ENCODE data around the gene CCNY. TPM values are rescaled to one million over a fixed set of nuclear protein-coding genes. Genes with fewer than 3 reads are reported as not detected.
"Not testable (repeated sequence)": the region's sequence is repeated elsewhere in the genome, so short reads cannot be mapped to it uniquely, and the experiment has no call there.

Gene CCNY
- 55.3 and 61.5 TPM in 2 replicates for total RNA-seq

DNA sequence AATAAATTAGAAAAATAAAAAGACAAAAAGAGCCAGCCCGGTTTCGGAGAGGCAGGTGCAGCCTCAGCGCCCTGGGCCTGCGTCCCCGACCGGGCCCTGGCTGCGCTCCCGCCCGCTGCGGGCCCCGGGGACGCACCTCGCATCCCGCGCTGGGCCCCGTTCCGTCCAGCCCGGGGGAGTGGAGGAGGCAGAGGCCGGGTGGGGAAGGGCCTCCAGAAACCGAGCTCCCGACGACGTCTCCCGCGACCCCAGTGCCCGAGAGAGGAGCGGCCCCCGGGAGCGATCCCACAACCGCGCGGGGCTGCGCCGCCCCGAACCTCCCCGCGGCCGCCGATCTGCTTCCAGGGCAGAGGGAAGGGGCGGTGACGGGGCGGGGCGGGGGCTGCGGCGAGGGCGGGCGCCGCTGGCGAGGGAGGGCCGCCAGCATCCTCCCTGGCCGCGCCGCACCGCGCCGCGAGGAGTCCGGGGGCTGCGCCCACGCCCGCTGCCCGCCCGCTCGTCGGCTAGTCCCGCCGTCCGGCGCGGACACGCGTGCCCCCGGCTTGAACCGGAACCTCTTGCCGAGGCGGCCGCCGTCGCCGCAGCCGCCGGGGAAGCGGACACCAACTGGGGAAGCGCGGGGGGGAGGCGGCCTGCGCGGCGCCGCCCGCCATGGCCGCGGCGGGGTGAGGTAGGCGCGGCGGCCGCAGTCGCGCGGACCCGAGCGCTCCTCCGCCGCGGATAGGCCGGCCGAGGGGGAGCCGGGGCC, at the start of gene CCNY:
TSS of gene CCNY (plus strand) at position 426 of the 748 bp plus-strand sequence. CDS start 545 bp downstream, outside the sequence.
- intact Hi-C loops (cut with micrococcal nuclease): loop anchor here (1.0 to 5.0 kb wide), 3 partner anchors 8 to 306 kb away; partner anchors contain the start of genes CUL2 and FZD8

DNA sequence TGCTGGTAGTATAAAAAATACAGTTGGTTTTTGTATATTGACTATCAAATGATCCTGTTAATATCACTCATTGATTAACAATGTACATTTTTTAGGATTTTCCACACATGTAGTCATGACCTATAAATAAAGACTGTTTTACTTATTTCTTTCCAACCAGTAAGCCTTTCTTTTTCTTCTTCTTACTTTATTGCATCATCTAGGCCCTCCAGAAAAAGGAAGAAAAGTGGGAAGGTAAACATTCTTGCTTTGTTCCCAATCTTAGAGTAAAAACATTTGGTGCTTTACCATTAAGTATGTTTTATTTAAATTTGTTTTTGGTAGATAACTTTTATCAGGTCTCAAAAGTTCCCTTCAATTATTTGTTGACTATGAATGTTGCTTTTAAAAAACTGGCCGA, 47.1 kb upstream of the CCNY start:
- intact Hi-C loops (cut with micrococcal nuclease): no loop called here

DNA sequence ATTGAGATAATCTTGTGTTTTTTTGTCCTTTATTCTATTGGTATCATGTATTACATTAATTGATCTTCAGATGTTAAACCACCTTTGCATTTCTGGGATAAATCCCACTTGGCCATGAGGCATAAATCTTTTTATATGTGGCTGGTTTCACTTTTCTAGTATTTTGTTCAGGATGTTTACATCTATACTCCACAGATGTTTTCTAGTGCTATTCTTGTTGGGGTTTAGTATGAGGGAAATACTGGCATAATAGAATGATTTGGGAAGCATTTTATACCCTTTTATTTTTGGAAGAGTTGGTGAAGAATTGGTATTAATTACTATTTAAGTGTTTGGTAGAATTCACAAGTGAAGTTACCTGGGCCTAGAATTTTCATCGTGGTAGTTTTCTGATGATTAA, 41.8 kb upstream of the CCNY start:
- intact Hi-C loops (cut with micrococcal nuclease): no loop called here

DNA sequence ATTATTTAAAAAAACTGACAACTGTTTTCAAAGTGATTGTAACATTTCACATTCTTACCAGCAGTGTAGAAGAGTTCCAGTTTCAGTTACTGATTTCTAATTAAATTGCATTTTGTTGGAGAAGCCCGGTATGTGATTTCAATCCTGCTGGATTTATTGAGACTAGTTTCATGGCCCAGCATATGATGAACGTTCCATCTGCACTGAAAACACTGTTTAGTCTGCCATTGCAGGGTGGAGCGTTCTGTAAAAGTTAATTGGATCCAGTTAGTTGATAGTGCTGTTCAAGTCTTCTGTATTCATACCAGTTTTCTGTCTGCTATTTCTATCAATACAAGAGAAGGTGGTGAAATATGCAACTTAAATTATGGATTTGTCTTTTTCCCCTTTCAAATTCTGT, 37.3 kb upstream of the CCNY start:
- intact Hi-C loops (cut with micrococcal nuclease): no loop called here

DNA sequence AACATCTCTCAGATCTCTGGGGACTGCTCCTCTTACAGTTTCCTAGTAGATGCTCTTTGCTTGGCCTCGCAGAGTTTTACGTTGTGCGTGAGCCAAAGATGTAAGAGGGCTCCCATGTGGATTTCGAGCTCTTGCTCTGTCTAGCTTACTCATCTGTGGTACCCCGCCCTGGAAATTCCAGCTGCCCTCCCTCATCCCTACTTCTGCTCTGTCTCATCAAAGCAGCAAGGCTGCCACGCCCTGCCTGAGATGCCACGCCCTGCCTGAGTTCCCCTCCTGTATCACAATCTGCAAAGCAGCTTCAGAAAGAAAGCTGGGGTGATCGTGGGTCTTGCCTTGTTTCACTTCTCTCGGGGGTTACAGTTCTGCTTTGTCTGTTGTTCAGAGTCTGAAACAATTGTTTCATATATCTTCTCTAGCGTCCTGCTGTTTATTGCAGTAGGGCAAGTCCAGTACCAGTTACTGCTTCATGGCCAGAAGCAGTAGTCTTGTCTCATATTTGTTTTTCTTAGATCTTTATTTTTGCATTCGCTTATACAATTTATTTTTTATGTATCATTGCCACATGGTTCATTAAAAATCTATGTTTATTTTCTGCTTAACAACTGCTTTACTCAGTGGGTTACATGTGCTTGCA, 36.1 kb upstream of the CCNY start:
- intact Hi-C loops (cut with micrococcal nuclease): no loop called here

DNA sequence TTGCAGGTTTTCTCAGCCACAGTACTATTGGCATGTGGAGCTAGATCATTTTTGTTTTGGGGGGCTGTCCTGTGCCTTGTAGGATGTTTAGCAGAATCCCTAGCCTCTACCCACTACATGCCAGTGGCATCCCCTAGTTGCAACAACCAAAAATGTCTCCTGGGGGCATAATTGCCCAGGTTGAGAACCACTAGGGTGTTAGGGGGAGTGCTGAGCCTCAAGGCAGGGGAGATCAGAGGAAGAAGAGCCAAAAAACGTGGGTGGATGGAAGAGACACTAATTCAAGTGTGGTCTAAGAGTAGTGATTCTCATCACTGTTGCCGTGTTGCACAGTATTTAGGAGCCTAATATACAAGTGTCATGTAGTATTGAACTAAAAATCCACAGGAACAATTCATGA, 31.7 kb upstream of the CCNY start:
- intact Hi-C loops (cut with micrococcal nuclease): no loop called here

DNA sequence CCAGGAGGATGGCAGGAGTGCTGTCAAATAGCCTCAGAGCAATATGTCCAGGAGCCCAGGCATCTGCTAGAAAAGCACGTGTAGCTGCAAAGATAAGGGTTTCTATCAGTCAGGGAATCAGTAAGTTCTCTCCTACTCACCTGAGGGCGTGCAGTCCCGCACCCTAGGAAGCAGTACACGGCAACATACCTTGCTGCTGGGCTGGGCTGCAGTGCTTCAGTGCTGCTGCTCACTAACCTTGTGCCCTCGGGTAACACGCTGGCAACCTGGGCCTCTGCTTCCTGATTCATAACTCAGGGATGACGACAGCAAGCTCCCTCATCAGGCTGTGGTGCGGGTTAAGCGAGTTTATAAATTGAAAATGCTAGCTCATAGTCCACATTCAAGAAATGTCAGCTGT, 29.5 kb upstream of the CCNY start:
- intact Hi-C loops (cut with micrococcal nuclease): no loop called here

DNA sequence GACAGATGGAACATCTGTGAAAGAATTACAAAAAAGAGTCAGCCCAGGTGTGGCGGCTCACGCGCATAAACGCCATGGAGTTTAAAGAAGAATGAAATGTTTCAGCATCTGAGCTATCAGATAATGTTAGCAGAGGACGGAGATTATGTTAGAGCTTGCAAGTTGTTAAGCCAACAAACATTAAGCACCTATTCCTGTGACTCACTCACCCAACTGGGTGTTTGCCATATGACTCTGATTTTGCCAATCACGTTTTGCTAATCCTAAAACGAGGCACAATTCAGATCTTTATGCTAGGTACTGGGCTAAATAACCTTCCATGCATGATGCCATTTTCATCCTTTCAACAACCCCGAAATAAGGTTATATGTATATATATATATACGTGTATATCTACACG, 29.0 kb upstream of the CCNY start:
- intact Hi-C loops (cut with micrococcal nuclease): no loop called here

DNA sequence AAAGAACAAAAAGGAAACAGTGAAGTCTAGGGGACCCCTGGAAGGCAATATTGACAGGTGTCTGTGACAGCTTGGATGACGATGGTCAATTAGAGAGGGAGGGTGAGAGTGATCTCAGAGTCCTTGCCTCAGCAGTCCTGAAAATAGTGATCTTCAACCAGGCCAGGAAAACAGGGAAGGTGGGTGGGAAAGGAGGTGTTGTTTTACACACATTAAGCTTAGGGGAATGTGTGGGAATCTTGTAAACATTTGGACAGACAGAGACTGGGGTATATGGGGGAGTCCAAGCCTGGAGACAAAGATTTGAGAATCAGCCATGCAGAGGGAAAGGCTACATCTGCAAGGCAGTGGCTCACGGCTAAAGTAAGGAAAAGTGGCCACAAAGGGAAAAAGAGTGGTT, 27.5 kb upstream of the CCNY start:
- intact Hi-C loops (cut with micrococcal nuclease): no loop called here

DNA sequence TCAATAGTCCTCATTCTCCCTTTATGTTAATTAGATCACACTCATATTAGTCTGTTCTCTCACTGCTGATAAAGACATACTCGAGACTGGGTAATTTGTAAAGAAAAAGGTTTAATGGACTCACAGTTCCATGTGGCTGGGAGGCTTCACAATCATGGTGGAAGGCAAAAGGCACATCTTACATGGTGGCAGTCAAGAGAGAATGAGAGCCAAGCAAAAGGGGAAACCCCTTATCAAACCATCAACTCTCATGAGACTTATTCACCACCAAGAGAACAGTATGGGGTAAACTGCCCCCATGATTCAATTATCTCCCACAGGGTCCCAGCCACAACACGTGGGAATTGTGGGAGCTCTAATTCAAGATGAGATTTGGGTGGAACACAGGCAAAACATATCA, 22.2 kb upstream of the CCNY start:
- intact Hi-C loops (cut with micrococcal nuclease): not testable (repeated sequence)

DNA sequence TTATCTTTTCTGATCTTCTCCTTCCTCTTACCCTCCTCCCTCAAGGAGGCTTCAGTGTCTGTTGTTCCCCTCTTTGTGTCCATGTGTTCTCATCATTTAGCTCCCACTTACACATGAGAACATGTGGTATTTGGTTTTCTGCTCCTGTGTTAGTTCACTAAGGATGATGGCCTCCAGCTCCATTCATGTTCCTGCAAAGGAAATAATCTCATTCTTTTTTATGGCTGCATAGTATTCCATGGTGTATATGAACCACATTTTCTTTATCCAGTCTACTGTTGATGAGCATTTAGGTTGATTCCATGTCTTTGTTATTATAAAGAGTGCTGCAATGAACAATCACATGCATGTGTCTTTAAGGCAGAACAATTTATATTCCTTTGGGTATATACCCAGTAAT, 21.1 kb upstream of the CCNY start:
- intact Hi-C loops (cut with micrococcal nuclease): not testable (repeated sequence)

DNA sequence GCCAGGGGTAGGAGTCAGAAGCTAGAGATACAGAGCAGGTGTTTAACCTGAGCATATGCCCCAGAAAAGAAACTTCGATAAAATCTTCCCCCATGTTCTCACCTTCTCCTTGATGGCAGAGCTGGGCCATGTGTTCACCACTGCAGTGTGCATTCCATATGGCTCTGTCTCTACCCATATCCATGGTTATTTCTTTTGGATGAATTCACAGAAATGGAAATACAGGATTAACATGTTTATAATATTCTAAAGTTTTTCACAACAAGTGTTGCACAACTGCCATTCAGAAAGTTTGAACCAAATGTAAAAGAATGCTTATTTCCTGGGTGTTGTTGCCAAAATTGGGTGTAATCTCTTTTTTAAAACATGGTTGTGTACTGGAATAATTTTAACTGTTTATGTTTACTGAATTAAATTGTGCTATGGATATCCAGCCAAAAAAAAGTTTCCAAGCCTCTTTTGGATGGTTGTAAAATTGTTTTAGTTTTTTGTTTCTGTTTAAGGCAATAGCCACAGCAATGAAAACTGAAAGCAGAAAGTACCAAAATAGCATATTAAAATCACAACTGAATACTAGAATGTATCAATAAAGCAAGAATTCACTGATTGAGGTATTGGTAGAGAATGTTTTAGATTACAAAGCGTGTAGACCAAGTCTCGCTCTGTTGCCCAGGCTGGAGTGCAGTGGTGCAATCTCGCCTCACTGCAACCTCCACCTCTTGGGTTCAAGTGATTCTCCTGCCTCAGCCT, 19.9 kb upstream of the CCNY start:
- intact Hi-C loops (cut with micrococcal nuclease): no loop called here

DNA sequence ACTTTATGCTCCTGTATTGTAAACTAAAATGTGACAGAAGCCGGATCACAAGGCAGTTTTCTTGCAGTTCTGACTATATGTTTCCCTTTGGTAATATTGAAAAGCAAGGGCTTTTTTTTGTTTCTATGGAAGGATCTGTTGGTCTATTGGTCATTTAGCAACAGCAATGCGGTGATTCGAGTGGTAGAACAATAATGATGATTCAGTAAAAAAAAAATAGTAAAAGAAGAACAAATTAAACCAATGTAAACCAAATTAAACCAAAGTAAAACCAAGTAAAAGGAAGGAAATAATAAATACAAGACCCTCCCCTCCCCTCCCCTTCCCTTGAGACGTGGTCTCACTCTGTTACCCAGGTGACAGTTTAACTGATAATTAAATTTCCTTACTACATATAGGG, 17.8 kb upstream of the CCNY start:
- intact Hi-C loops (cut with micrococcal nuclease): no loop called here

DNA sequence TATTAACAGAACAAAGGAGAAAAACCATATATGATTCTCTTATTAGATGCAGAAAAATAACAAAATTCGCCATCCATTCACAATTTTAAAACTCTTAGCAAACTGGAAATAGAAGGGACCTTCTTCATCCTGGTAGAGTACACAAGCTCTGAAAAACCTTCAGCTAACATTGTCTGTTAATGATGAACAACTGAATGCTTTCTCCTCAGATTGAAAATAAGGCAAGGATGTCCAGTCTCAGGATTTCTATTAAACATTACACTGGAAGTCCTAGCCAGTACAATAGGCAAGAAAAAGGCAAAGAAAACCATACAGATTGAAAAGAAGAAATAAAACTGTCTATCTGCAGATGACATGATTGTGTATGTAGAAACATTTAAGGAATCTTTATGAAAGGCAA, 16.0 kb upstream of the CCNY start:
- intact Hi-C loops (cut with micrococcal nuclease): no loop called here

DNA sequence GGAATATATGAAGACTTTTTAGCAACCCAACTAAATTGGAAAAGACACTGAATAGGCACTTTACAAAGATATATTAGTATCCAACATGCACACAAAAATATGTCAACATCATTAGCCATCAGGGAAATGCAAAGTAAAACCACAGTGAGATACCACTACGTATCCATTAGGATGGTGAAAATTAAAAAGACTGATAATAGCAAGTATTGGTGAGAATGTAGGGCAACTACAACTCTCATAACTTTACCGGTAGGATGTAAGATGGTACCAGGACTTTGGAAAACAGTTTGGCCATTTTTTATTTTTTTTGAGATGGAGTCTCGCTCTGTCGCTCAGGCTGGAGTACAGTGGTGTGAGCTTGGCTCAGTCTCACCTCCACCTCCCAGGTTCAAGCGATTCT, 13.7 kb upstream of the CCNY start:
- intact Hi-C loops (cut with micrococcal nuclease): no loop called here

DNA sequence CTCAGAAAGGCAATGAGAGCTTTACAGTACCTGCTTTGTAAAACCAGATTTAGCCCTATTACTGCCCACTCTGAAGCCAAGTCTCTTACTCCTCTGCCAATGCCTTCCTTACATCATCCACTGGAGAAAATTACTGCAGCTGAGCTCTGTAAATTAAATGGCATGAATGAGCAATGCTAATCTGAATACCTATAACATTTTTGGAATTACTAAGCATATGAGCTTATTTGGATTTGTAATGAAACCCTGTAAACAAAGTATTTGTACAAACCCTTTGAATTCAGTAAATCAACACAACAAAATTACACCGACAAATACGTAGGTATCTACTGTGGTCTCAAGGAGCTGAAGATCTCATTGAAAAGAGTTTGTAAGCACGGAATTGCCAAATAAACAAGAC, 12.1 kb upstream of the CCNY start:
- intact Hi-C loops (cut with micrococcal nuclease): no loop called here

DNA sequence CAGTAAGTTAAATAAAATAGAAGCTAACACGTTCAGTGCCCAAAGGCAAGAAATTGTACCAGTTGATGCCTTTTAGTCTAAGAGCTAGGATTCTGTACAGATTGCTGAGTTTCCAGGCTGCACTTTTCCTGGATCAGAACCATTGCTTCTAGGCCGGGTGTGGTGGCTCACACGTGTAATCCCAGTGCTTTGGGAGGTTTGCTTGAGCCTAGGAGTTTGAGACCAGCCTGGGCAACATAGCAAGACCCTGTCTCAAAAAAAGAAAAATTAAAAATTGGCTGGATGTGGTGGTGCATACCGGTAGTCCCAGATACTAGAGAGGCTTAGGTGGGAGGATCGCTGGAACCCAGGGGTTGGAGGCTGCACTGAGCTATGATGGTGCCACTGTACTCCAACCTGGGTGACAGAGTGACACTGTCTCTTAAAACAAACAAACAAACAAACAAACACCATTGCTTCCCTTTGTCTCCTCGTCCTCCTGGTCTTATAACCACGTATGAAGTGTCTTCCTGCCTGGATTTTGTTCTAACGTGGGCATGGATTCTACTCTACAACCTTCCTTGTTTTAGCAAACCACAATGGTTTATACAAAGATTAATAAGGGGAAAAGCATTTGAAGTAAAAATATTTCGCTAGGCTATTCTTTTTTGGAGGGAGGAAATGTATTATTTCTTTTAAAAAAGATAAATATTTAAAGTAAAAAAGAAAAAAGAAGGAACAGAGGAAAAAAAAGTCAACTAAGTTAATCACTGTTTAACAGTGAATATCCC, 9.7 kb upstream of the CCNY start:
- intact Hi-C loops (cut with micrococcal nuclease): loop anchor here (5.0 kb wide), 1 partner anchor 36 kb away; no protein-coding TSS in a partner anchor

DNA sequence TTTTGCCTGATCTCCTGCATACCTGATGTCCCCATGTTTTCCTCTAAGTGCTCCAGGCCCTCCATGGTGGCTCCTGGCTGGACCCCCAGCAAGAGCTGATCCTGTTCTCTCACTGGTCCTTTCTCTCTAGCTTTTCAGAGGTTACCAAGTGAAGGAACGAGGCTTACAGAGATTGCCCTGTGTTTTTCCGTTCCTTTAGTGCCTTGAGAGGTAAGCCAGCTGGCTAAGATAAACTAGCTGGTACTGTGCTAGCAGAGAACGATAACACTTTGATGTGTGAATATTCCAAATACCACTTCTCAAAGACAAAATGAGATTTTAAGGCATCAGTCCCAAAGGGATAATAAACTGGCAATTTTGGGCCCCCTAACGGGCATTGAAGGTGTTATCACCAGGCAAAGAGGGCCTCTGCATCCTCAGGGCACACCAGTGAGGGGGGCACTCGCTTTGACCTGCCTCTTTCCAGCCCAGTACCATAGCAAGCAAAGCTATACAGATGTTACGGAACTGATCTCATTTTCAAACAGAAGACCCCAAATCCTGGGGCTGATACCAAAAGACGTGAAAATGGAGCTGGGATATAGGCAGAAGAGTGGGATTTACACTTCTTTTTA, 8.4 kb upstream of the CCNY start:
- intact Hi-C loops (cut with micrococcal nuclease): loop anchor here (1.0 to 5.0 kb wide), 3 partner anchors 8 to 201 kb away; partner anchors contain the start of genes CCNY and CREM

DNA sequence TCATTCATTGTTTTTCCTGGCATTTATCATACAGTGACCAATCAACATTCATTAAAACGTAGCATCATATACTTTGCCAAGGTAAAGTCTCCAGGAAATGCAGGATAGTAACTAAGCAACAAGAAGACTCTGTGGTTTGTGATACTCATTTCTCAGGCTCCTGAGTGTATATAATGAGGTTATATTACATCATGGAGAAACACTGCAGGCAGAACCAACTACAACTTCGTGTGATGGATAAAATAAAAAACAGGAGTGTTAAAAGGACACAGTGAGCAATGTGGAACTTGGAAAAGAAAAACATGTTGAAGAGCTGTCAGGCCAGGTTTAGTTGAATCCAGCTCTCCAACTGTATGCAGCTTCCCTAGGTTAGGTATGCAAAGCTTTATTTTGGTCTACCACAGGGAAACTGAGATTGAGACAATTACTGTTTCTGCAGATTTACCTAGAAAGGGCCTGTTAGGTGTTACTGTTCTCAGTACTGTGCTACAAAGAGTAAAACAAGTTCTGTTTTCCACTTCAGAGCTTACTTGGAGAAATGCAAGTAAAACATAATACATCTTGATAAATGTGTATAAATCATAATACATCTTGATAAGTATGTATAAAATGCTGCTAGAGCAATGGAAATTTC, 7.8 kb upstream of the CCNY start:
- intact Hi-C loops (cut with micrococcal nuclease): loop anchor here (1.0 to 5.0 kb wide), 3 partner anchors 8 to 202 kb away; partner anchors contain the start of genes CCNY and CREM

DNA sequence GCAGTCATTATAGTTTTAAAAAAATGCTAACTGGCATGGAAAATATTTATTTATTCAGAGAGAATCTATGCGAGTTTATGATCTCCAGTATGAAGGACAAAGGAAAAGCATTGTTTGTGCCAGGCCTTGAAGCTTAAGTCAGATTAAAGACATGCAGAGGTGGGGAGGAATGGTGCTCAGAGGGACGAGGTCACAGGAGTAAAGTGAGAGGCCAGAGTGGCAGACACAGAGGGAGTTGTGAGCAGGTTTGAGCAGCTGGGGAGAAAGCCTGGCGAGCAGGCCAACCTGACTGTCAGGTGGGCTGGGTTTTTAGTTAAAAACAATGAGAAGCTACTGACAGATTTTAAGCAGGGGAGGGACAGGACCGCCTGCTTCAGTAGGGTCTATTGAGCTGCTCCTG, 6.8 kb upstream of the CCNY start:
- intact Hi-C loops (cut with micrococcal nuclease): loop anchor here (2.0 to 5.0 kb wide), 2 partner anchors 33 to 203 kb away; partner anchors contain the start of gene CREM

All from T-helper 1 cell treated with Interleukin-12 subunit alpha and Interleukin-12 subunit beta and Interleukin-4 antibody, amounts not matched to agents 30 ng/mL and 1 ng/mL, for 36 hours (primary cell).